Measurements from ENCODE around the gene C10orf71.

- no peak for TF ChIP-seq CTCF (IDR thresholded peaks at IDR 0.05)
- no peak for TF ChIP-seq POLR2A (IDR thresholded peaks at IDR 0.05)
- no peak for TF ChIP-seq POLR2AphosphoS5 (IDR thresholded peaks at IDR 0.05)
Observed at GRCh38 chr10:49294731-49295130, 4.2 kb upstream of the C10orf71 start.
